Progenitor cell of endocrine pancreas (in vitro differentiated cells): ENCODE results near the gene UBE2J2. TPM values are rescaled to one million over a fixed set of nuclear protein-coding genes. Genes with fewer than 3 reads are reported as not detected.

ENCODE experiments used
- DNase-seq: peaks from one replicate; pipeline ENCODE4 v3.0.0; 2021; ENCODE audit warnings: low spot score; ENCODE audit not compliant: unreplicated experiment
- H3K27ac Mint-ChIP-seq: 2 replicates; pipeline ENCODE4 v1.8.0; 2021; ENCODE audit warnings: mild to moderate bottlenecking, moderate library complexity, mixed read lengths
- H3K27me3 Mint-ChIP-seq: 2 replicates; pipeline ENCODE4 v1.8.0; 2021; ENCODE audit warnings: mixed read lengths
- H3K36me3 Mint-ChIP-seq: 2 replicates; pipeline ENCODE4 v1.8.0; 2022; ENCODE audit warnings: mixed read lengths; ENCODE audit not compliant: insufficient read depth
- H3K4me1 Mint-ChIP-seq: 2 replicates; pipeline ENCODE4 v1.8.0; 2021; ENCODE audit warnings: low read depth, mixed read lengths
- H3K4me3 Mint-ChIP-seq: 2 replicates; pipeline ENCODE4 v1.8.0; 2021; ENCODE audit warnings: low read depth, mild to moderate bottlenecking, moderate library complexity, mixed read lengths
- H3K9me3 Mint-ChIP-seq: 2 replicates; pipeline ENCODE4 v1.8.0; 2021; ENCODE audit warnings: low read depth, mixed read lengths
- total RNA-seq: library from RNA; stranded (reverse); gene quantifications from 2 replicates; pipeline ENCODE4 v1.2.1, GENCODE V29; 2021
- TF ChIP-seq, protein P1 (sequence below): fragments of 200-600 bp; sonication (generic); IDR thresholded peaks from one replicate; pipeline ENCODE4 v1.5.0; 2021; ENCODE audit warnings: antibody characterized with exemption, mild to moderate bottlenecking; ENCODE audit not compliant: unreplicated experiment

The UBE2J2 gene
- total RNA-seq, 1 donor from 2014 or later: 73.6 TPM

DNA sequence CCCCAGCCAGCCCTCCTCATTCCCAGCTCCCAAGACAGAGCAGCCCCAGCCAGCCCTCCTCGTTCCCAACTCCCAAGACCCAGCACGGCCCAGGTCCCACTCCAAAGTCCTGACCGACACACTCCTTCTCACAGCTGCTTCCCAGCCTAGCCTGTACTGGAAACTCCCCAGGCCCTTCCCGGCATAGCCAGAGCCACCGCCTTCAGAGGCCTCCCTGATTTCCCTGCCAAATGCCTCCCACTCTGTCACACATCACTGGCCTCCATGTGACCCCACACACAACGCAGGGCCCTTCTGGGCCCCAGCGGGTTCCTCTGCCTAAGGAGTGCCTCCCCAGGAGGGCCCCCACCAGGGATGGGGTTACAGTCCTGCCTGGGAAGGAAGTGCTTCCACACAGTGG lies 2.8 kb downstream of the UBE2J2 start:
- H3K4me1 Mint-ChIP-seq: peaks cover 24% of the 10 kb centered on the region
- TF ChIP-seq, protein P1, sequence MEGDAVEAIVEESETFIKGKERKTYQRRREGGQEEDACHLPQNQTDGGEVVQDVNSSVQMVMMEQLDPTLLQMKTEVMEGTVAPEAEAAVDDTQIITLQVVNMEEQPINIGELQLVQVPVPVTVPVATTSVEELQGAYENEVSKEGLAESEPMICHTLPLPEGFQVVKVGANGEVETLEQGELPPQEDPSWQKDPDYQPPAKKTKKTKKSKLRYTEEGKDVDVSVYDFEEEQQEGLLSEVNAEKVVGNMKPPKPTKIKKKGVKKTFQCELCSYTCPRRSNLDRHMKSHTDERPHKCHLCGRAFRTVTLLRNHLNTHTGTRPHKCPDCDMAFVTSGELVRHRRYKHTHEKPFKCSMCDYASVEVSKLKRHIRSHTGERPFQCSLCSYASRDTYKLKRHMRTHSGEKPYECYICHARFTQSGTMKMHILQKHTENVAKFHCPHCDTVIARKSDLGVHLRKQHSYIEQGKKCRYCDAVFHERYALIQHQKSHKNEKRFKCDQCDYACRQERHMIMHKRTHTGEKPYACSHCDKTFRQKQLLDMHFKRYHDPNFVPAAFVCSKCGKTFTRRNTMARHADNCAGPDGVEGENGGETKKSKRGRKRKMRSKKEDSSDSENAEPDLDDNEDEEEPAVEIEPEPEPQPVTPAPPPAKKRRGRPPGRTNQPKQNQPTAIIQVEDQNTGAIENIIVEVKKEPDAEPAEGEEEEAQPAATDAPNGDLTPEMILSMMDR: no peak
- no peak for DNase-seq
- H3K9me3 Mint-ChIP-seq: no peaks in the 10 kb centered on the region
- peak overlapping the region; percentile 80 for H3K27ac Mint-ChIP-seq
- peaks cover 9% of the 10 kb centered on the region for H3K36me3 Mint-ChIP-seq
- no peaks in the 10 kb centered on the region for H3K27me3 Mint-ChIP-seq
- peak overlapping the region; percentile 61 for H3K4me3 Mint-ChIP-seq

DNA sequence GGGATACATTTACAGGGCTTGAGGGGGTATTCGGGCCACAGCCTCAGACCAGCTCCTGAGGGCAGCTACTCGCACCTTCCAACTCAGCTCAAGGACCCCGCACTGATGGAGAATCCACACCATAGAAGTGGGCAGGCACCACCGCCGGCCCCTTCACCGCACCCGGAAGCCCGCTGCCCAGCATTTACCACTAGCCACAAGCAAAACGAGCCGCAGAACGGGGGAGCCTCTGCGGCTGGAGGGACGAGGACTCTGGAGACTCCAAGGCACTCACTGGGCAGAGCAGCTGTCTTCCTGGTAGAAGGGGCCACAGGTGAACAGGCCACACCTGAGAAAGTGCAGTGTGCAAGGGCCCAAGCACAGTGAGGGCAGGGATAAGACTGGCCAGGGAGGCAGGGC lies 5.4 kb downstream of the UBE2J2 start:
- no peak for DNase-seq
- H3K36me3 Mint-ChIP-seq: peaks cover 10% of the 10 kb centered on the region

DNA sequence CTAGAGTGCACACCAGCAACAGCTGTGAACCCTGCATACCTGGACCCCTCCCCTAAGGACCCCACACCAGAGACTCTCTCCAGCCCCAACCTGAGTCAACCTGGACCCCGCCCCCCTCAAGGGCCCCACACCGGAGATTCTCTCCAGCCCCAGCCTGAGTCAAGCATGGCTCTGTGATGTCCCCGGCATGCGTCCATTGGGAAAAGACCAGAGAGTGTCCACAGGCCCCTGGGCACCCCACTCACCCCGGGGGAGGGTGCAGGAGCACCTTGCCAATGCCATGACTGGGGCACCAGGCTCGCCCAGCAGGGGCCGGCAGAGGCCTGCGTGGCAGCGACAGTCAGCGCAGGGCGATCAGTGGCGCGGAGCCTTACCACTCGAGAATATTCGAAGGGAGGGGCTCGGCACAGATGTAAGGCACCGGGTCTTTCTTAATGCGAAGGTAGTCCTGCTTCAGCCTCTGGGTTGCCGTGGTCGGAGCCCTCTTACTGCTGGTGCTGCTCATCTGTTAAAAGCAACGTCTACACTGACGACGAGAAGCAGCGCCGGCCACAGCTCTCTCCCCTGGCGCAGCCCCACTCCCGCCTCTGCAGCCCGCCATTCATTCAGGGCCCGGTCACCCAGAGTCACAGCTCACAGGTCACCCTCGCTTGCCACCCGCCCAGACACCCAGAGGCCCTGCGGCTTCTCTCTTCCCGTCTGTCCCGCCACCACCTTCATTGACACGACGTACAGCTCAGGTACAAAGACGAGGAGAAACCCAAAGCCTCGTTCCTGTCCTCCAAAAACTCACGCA lies 6.0 kb downstream of the UBE2J2 start:
- TF ChIP-seq, protein P1: no peak
- H3K4me3 Mint-ChIP-seq: no peak overlapping the region
- H3K27ac Mint-ChIP-seq: peak overlapping the region; percentile 33
- peaks cover 12% of the 10 kb centered on the region for H3K36me3 Mint-ChIP-seq
- peaks cover 16% of the 10 kb centered on the region for H3K4me1 Mint-ChIP-seq
- DNase-seq: no peak
- no peaks in the 10 kb centered on the region for H3K27me3 Mint-ChIP-seq
- H3K9me3 Mint-ChIP-seq: no peaks in the 10 kb centered on the region

More for the DNA sequence above, 5.4 kb downstream of the UBE2J2 start:
- TF ChIP-seq, protein P1: no peak
- Mint-ChIP-seq H3K4me3 (no peak overlapping the region), H3K27ac (peak overlapping the region; percentile 33), H3K27me3 (no peaks in the 10 kb centered on the region), H3K9me3 (no peaks in the 10 kb centered on the region), H3K4me1 (peaks cover 20% of the 10 kb centered on the region)

- H3K36me3 Mint-ChIP-seq: peaks cover 17% of the 10 kb centered on the region
- no peaks in the 10 kb centered on the region for H3K27me3 Mint-ChIP-seq
- DNase-seq: no peak
- H3K4me3 Mint-ChIP-seq: no peak overlapping the region
- no peaks in the 10 kb centered on the region for H3K4me1 Mint-ChIP-seq
- H3K27ac Mint-ChIP-seq: no peak overlapping the region
- TF ChIP-seq, protein P1: peak; percentile 13
- no peaks in the 10 kb centered on the region for H3K9me3 Mint-ChIP-seq
Measured at GRCh38 chr1:1264868-1265272, 8.8 kb downstream of the UBE2J2 start.

- TF ChIP-seq, protein P1: no peak
- Mint-ChIP-seq H3K27ac (no peak overlapping the region), H3K27me3 (no peaks in the 10 kb centered on the region), H3K4me1 (no peaks in the 10 kb centered on the region), H3K4me3 (no peak overlapping the region), H3K9me3 (no peaks in the 10 kb centered on the region), H3K36me3 (peaks cover 20% of the 10 kb centered on the region)
- DNase-seq: no peak
Measured at GRCh38 chr1:1264026-1264425, 9.6 kb downstream of the UBE2J2 start.
